ENCODE measurements around the gene ADISSP.

GRCh38 chr20:3738111-3739053 lies 29.2 kb downstream of the ADISSP start:
- TF ChIP-seq GATA2 (IDR thresholded peaks at IDR 0.05; ENCODE audit: low read depth, low read length) = peak; percentile 48; the same call in 1 of the 2 replicates
- no peak for TF ChIP-seq GATA3 (IDR thresholded peaks at IDR 0.05; ENCODE audit: low read depth, low read length)

Measured in SH-SY5Y (cell line).